ENCODE results near the gene ATXN1.

DNA sequence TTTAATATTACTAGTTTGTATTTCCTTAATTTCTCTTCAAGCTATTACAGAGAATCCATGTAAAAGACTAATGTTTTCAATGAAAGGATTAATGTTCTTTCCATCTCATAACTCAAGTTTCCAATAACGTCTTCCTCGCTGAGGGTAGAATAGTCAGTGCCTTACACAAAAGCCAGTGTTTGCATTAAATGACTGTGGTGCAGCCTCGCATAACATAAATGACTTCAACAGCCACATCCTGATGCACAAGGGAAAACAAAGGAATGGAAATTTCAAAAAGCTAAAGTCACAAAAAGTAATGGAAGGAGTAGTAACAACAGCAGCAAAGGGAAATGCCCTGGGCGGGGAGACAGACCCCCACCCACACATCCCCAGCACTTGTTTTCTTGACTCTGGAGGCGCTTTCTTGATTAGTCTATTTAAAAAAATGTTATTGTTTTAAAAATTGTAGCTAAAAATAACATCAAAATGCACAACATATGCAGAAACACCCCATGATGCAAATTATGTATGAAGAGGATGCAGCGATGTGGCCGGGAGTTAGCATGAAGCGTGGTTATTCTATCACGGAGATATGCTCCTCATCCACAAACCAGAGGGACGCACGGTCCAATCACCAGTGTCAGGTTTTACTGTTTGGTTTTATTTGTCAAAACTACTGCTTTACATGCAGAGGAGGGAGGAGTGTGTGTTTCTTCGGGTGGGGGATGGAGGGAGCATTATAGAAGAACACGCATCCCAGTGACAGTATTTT, 294.3 kb downstream of the ATXN1 start:
- no peak for TF ChIP-seq GATA3 (IDR thresholded peaks at IDR 0.05; ENCODE audit: low read depth, low read length)
- TF ChIP-seq GATA2 (IDR thresholded peaks at IDR 0.05; ENCODE audit: low read depth, low read length), result no peak
